NCI-H510A (cell line): Measurements from ENCODE around the gene TRIM6.
"Not testable (repeated sequence)": the region's sequence is repeated elsewhere in the genome, so short reads cannot be mapped to it uniquely, and the experiment has no call there.

Experiments used
- DNase-seq: peaks from one replicate; lab custom pipeline; 2025; lab: John Stamatoyannopoulos, UW

The TRIM6 gene

GRCh38 chr11:5596607-5597201 is at the start of gene TRIM6:
Gene TRIM6 (plus strand): TSS chr11:5596637. CDS start chr11:5596898, 261 bp downstream.
- peak; percentile 1 for DNase-seq

- no peak for DNase-seq
These were observed 48.5 kb upstream of the TRIM6 start for GRCh38 chr11:5547982-5548381.

GRCh38 chr11:5548440-5548839 is 48.0 kb upstream of the TRIM6 start, which contains the start of gene OR52H1:
Gene OR52H1 (minus strand): TSS chr11:5548540. CDS start chr11:5545505, 3,035 bp downstream.
- DNase-seq: no peak

GRCh38 chr11:5550440-5551095 is 45.9 kb upstream of the TRIM6 start:
- no peak for DNase-seq

- DNase-seq: no peak
These were observed 43.1 kb upstream of the TRIM6 start for GRCh38 chr11:5553343-5553742.

GRCh38 chr11:5556596-5557188 is 39.7 kb upstream of the TRIM6 start:
- DNase-seq: no peak

GRCh38 chr11:5557751-5558150 is 38.7 kb upstream of the TRIM6 start:
- no peak for DNase-seq

GRCh38 chr11:5564259-5565019 is 32.0 kb upstream of the TRIM6 start:
- no peak for DNase-seq

- DNase-seq: no peak
These were observed 21.8 kb upstream of the TRIM6 start for GRCh38 chr11:5574654-5575053.

- DNase-seq: peak; percentile 3
These were observed 21.3 kb upstream of the TRIM6 start for GRCh38 chr11:5575152-5575551.

GRCh38 chr11:5577101-5577500 is 19.3 kb upstream of the TRIM6 start:
- no peak for DNase-seq

- DNase-seq: no peak
These were observed 15.9 kb upstream of the TRIM6 start, which contains the start of gene OR52B6 for GRCh38 chr11:5580577-5580976. Gene OR52B6 (plus strand): TSS chr11:5580877. CDS start chr11:5580877, 0 bp downstream.

- DNase-seq: no peak
These were observed 15.4 kb upstream of the TRIM6 start for GRCh38 chr11:5581014-5581413.

GRCh38 chr11:5584458-5584857 is 12.0 kb upstream of the TRIM6 start:
- DNase-seq: not testable (repeated sequence)

- DNase-seq: not testable (repeated sequence)
These were observed 6.5 kb upstream of the TRIM6 start for GRCh38 chr11:5589906-5590305.

GRCh38 chr11:5591613-5592012 is 4.8 kb upstream of the TRIM6 start:
- DNase-seq: no peak

- DNase-seq: no peak
These were observed 3.8 kb upstream of the TRIM6 start for GRCh38 chr11:5592615-5593014.

- no peak for DNase-seq
These were observed 3.3 kb upstream of the TRIM6 start for GRCh38 chr11:5593146-5593545.

GRCh38 chr11:5597953-5598352 is 1.5 kb downstream of the TRIM6 start:
- no peak for DNase-seq

- DNase-seq: peak; percentile 3
These were observed 4.0 kb downstream of the TRIM6 start for GRCh38 chr11:5600374-5600851.

- DNase-seq: not testable (repeated sequence)
These were observed 6.4 kb downstream of the TRIM6 start for GRCh38 chr11:5602791-5603190.

GRCh38 chr11:5603326-5603725 is 6.9 kb downstream of the TRIM6 start:
- no peak for DNase-seq
